Smooth muscle cell (in vitro differentiated cells): ENCODE results near the gene RIN3. TPM values are rescaled to one million over a fixed set of nuclear protein-coding genes. Genes with fewer than 3 reads are reported as not detected.

Experiments used
- DNase-seq: peaks from one replicate; lab custom pipeline; 2025; ENCODE audit not compliant: unreplicated experiment; lab: John Stamatoyannopoulos, UW
- H2AFZ ChIP-seq: fragments of 200-600 bp; sonication (generic); 2 replicates; pipeline ENCODE4 v1.6.0; 2016; ENCODE audit warnings: antibody characterized with exemption, low read depth, mild to moderate bottlenecking
- H3F3A ChIP-seq: fragments of 200-600 bp; sonication (generic); 2 replicates; pipeline ENCODE4 v1.6.0; 2017; ENCODE audit warnings: antibody characterized with exemption, low read depth
- H3K27ac ChIP-seq: fragments of 200-600 bp; sonication (generic); 2 replicates; pipeline ENCODE4 v1.5.1; 2016; ENCODE audit warnings: low read depth, mild to moderate bottlenecking
- H3K27me3 ChIP-seq: fragments of 200-600 bp; sonication (generic); 2 replicates; pipeline ENCODE4 v1.6.1; 2016; ENCODE audit warnings: low read depth, mild to moderate bottlenecking
- H3K36me3 ChIP-seq: fragments of 200-600 bp; sonication (generic); 2 replicates; pipeline ENCODE4 v1.5.1; 2016; ENCODE audit warnings: low read depth
- H3K4me1 ChIP-seq: fragments of 200-600 bp; sonication (generic); 2 replicates; pipeline ENCODE4 v1.5.1; 2016; ENCODE audit warnings: low read depth
- H3K4me2 ChIP-seq: fragments of 200-600 bp; sonication (generic); 2 replicates; pipeline ENCODE4 v1.6.0; 2016; ENCODE audit warnings: mild to moderate bottlenecking
- H3K4me3 ChIP-seq: fragments of 200-600 bp; sonication (generic); 2 replicates; pipeline ENCODE4 v1.5.1; 2016; ENCODE audit warnings: mild to moderate bottlenecking
- H3K79me2 ChIP-seq: fragments of 200-600 bp; sonication (generic); 2 replicates; pipeline ENCODE4 v1.6.0; 2016; ENCODE audit warnings: low read depth, mild to moderate bottlenecking
- H3K9ac ChIP-seq: fragments of 200-600 bp; sonication (generic); 2 replicates; pipeline ENCODE4 v1.6.0; 2016; ENCODE audit warnings: low read depth
- H3K9me3 ChIP-seq: fragments of 200-600 bp; sonication (generic); replicated peaks from 2 replicates; pipeline ENCODE4 v1.5.1; 2016; ENCODE audit warnings: low read depth
- H4K20me1 ChIP-seq: fragments of 200-600 bp; sonication (generic); 2 replicates; pipeline ENCODE4 v1.6.0; 2016; ENCODE audit warnings: low read depth
- CTCF ChIP-seq: fragments of 200-600 bp; sonication (generic); IDR thresholded peaks from 2 replicates; pipeline ENCODE4 v1.5.1; 2017; ENCODE audit warnings: borderline replicate concordance, mild to moderate bottlenecking, antibody characterized with exemption; ENCODE audit not compliant: insufficient read depth, poor library complexity, severe bottlenecking
- WGBS: methylation state at CpG from one replicate; pipeline ENCODE4 v1.1.7; 2016; ENCODE audit warnings: low lambda C conversion rate; 5-methylcytosine and 5-hydroxymethylcytosine counted together
- polyA plus RNA-seq: library from polyadenylated mRNA; unstranded; fragments of >200 nt; fragmentation: Nextera tagmentation; extraction: Ambion mirVana; gene quantifications from 2 replicates; pipeline ENCODE4 v1.2.1, GENCODE V29; 2016
- total RNA-seq: library from RNA; depleted of rRNA; stranded (reverse); fragments of >200 nt; gene quantifications from 2 replicates; pipeline ENCODE4 v1.2.3, GENCODE V29; 2014

The RIN3 gene
- total and polyA plus RNA-seq, 2 experiments from 2014 or later, result 2.7 to 3.8 TPM

GRCh38 chr14:92564344-92565039, 50.9 kb downstream of the RIN3 start:
- Histone ChIP-seq H3K9ac (peak overlapping the region; percentile 51), H3K36me3 (no peaks in the 10 kb centered on the region), H3K79me2 (no peaks in the 10 kb centered on the region), H3F3A (no peaks in the 10 kb centered on the region), H3K27me3 (no peaks in the 10 kb centered on the region), H3K4me2 (no peak overlapping the region), H3K27ac (peak overlapping the region; percentile 70), H3K4me3 (no peak overlapping the region), H2AFZ (no peak overlapping the region), H3K4me1 (no peaks in the 10 kb centered on the region), H3K9me3 (no peaks in the 10 kb centered on the region), H4K20me1 (no peaks in the 10 kb centered on the region)
- 90% methylated on average over 13 of the region's 13 CpGs for WGBS
- no peak for DNase-seq
- TF ChIP-seq CTCF, result no peak

GRCh38 chr14:92565040-92565717, 51.6 kb downstream of the RIN3 start:
- H3K36me3 ChIP-seq, result no peaks in the 10 kb centered on the region
- H3K4me3 ChIP-seq, result no peak overlapping the region
- no peaks in the 10 kb centered on the region for H3K79me2 ChIP-seq
- H2AFZ ChIP-seq, result no peak overlapping the region
- no peak for TF ChIP-seq CTCF
- H3K4me2 ChIP-seq, result no peak overlapping the region
- H3K4me1 ChIP-seq, result no peaks in the 10 kb centered on the region
- DNase-seq, result no peak
- 74% methylated on average over 6 of the region's 6 CpGs for WGBS
- peak overlapping the region; percentile 51 for H3K9ac ChIP-seq
- H3K27me3 ChIP-seq, result no peaks in the 10 kb centered on the region
- H3K27ac ChIP-seq, result peak overlapping the region; percentile 70
- H3K9me3 ChIP-seq, result no peaks in the 10 kb centered on the region
- no peaks in the 10 kb centered on the region for H3F3A ChIP-seq
- no peaks in the 10 kb centered on the region for H4K20me1 ChIP-seq

- 36% methylated on average over 2 of the region's 2 CpGs for WGBS
- no peak for TF ChIP-seq CTCF
Measured at GRCh38 chr14:92565718-92566115, 52.1 kb downstream of the RIN3 start.

More at GRCh38 chr14:92565718-92566115, 52.1 kb downstream of the RIN3 start:
- H3K36me3 ChIP-seq, result no peaks in the 10 kb centered on the region
- H3K79me2 ChIP-seq, result no peaks in the 10 kb centered on the region
- H3K4me1 ChIP-seq, result no peaks in the 10 kb centered on the region
- H3K4me3 ChIP-seq, result no peak overlapping the region
- H4K20me1 ChIP-seq, result no peaks in the 10 kb centered on the region
- no peaks in the 10 kb centered on the region for H3K27me3 ChIP-seq
- no peak for DNase-seq
- H3K4me2 ChIP-seq, result no peak overlapping the region
- H3K27ac ChIP-seq, result peak overlapping the region; percentile 70
- no peaks in the 10 kb centered on the region for H3K9me3 ChIP-seq
- no peak overlapping the region for H3K9ac ChIP-seq
- H3F3A ChIP-seq, result no peaks in the 10 kb centered on the region
- H2AFZ ChIP-seq, result no peak overlapping the region
